GM12878 (cell line): Measurements from ENCODE around the gene TNIP2. TPM values are rescaled to one million over a fixed set of nuclear protein-coding genes. Genes with fewer than 3 reads are reported as not detected.
A peak's percentile ranks its signal among the peaks of the same experiment; 100 is the strongest.

Experiments used
- ATAC-seq: fragments of 200-7000 bp; cut with Tn5 transposase; 3 replicates; pipeline ENCODE4 v1.9.1; 2020; ENCODE audit warnings: mild to moderate bottlenecking, moderate library complexity
- BruUV-seq: library from RNA; stranded (reverse); fragments of 400-500 nt; replicated peaks from 2 replicates; lab custom pipeline; 2021; lab: Mats Ljungman, UMichigan
- CTCF ChIA-PET: fragments of 300-600 bp; sonication (Branson Sonifier 250); formaldehyde crosslinking; extraction: SDS; loops from one replicate; lab custom pipeline; 2021; ENCODE audit warnings: inconsistent platforms; lab: Yijun Ruan, JAX
- POLR2A ChIA-PET: fragments of 350-600 bp; formaldehyde crosslinking; extraction: SDS; loops from one replicate; lab custom pipeline; 2021; ENCODE audit warnings: inconsistent platforms; lab: Charles Lee
- RAD21 ChIA-PET: fragments of 300-600 bp; sonication (Branson Sonifier 250); formaldehyde crosslinking; loops from one replicate; lab custom pipeline; 2023; ENCODE audit warnings: antibody characterized with exemption; ENCODE audit not compliant: unreplicated experiment; lab: Charles Lee
- SMC1A ChIA-PET: fragments of 300-600 bp; sonication (Branson Sonifier 250); formaldehyde crosslinking; loops from one replicate; lab custom pipeline; 2023; ENCODE audit not compliant: unreplicated experiment, uncharacterized antibody; lab: Charles Lee
- DNase-seq: peaks from one replicate; pipeline ENCODE4 v3.0.0-alpha.2; 2011; ENCODE audit warnings: low read depth, low spot score
- FAIRE-seq: peaks from 3 replicates; lab custom pipeline; 2011; peaks lifted over from hg19 to GRCh38; lab: Jason Lieb, UNC
- H2AFZ ChIP-seq: 2 replicates; pipeline ENCODE4 v1.6.0; 2011; ENCODE audit warnings: low read depth, low read length, control low read depth; ENCODE audit not compliant: control insufficient read depth
- H3K27ac ChIP-seq: 2 replicates; pipeline ENCODE4 v1.5.1; 2011; ENCODE audit warnings: control low read depth; ENCODE audit not compliant: control insufficient read depth, insufficient read depth
- H3K27me3 ChIP-seq, 2 experiments: replicated peaks in 1 of 2; 2 replicates each; pipeline versions ENCODE4 v1.6.0 to v1.6.1; 2011; ENCODE audit warnings: low read length in 1 of 2; ENCODE audit not compliant: control insufficient read depth in 2 of 2, insufficient read depth in 2 of 2
- H3K36me3 ChIP-seq, 2 experiments: 2 replicates each; pipeline ENCODE4 v1.5.1; 2011; ENCODE audit warnings: low read length in 1 of 2; ENCODE audit not compliant: control insufficient read depth in 2 of 2, insufficient read depth in 2 of 2
- H3K4me1 ChIP-seq: 2 replicates; pipeline ENCODE4 v1.6.1; 2011; ENCODE audit warnings: mild to moderate bottlenecking, low read length, moderate library complexity, mixed read lengths; ENCODE audit not compliant: control insufficient read depth, insufficient read depth
- H3K4me2 ChIP-seq: 2 replicates; pipeline ENCODE4 v1.6.0; 2011; ENCODE audit warnings: control low read depth; ENCODE audit not compliant: control insufficient read depth, insufficient read depth
- H3K4me3 ChIP-seq: fragments of 200-600 bp; sonication (generic); 2 replicates; pipeline ENCODE4 v1.5.1; 2016
- H3K79me2 ChIP-seq: 2 replicates; pipeline ENCODE4 v1.6.0; 2011; ENCODE audit warnings: low read length; ENCODE audit not compliant: control insufficient read depth, insufficient read depth
- H3K9ac ChIP-seq: 2 replicates; pipeline ENCODE4 v1.8.0; 2011; ENCODE audit warnings: low read length, control low read depth, mixed read lengths; ENCODE audit not compliant: control insufficient read depth, insufficient read depth
- H3K9me3 ChIP-seq: replicated peaks from 3 replicates; pipeline ENCODE4 v1.5.1; 2011; ENCODE audit warnings: mild to moderate bottlenecking, low read length; ENCODE audit not compliant: control insufficient read depth, insufficient read depth
- H4K20me1 ChIP-seq: 2 replicates; pipeline ENCODE4 v1.6.0; 2011; ENCODE audit not compliant: control insufficient read depth, insufficient read depth
- BHLHE40 ChIP-seq, 2 experiments: fragments of 450-650 bp in 1 of 2; IDR thresholded peaks; 2 replicates each; pipeline ENCODE4 v1.6.1; 2011 to 2017; ENCODE audit warnings: low read depth in 2 of 2, borderline replicate concordance in 1 of 2, improper control_type of control experiment in 1 of 2, low read length in 1 of 2, mild to moderate bottlenecking in 1 of 2
- NKRF ChIP-seq: fragments of 450-650 bp; conservative IDR thresholded peaks from 2 replicates; pipeline ENCODE4 v1.6.1; 2017; ENCODE audit warnings: mild to moderate bottlenecking, moderate library complexity
- TAF1 ChIP-seq: IDR thresholded peaks from 2 replicates; pipeline ENCODE4 v1.6.1; 2011; ENCODE audit warnings: mild to moderate bottlenecking, low read depth, low read length, borderline replicate concordance
- ZNF217 ChIP-seq: fragments of 450-650 bp; IDR thresholded peaks from 2 replicates; pipeline ENCODE4 v1.6.1; 2017; ENCODE audit warnings: antibody characterized with exemption, mild to moderate bottlenecking
- WGBS: methylation state at CpG from one replicate; pipeline ENCODE4 v1.1.6; 2016; ENCODE audit warnings: low lambda C conversion rate; ENCODE audit not compliant: insufficient replicate concordance, insufficient coverage; ENCODE audit errors: missing lambda C conversion rate; 5-methylcytosine and 5-hydroxymethylcytosine counted together
- in situ Hi-C: fragments of 300-500 bp; cut with MboI; formaldehyde crosslinking; loops from 9 replicates; pipeline ENCODE4 v1.14.3; 2018; ENCODE audit warnings: mixed read lengths
- intact Hi-C: fragments of 100-400 bp; cut with micrococcal nuclease; formaldehyde crosslinking; loops from one replicate; pipeline ENCODE4 v1.14.2; 2022; ENCODE audit not compliant: unreplicated experiment
- polyA plus RNA-seq, 11 experiments: library from polyadenylated mRNA; depleted of rRNA in 4 of 11; unstranded in 6 of 11; stranded (reverse) in 5 of 11; fragments of >200 nt; fragmentation: Nextera tagmentation in 4 of 11; fragmentation: Illumina TruSeq in 1 of 11; extraction: Ambion mirVana in 4 of 11; extraction: Trizol in 1 of 11; gene quantifications; 1 replicate in 1 of 11; 2 replicates in 10 of 11; pipeline versions ENCODE4 v1.2.1 to v1.2.3, GENCODE V29; 2011 to 2016; ENCODE audit warnings: inconsistent platforms in 2 of 11, missing spikeins in 2 of 11, low read depth in 1 of 11
- total RNA-seq, 4 experiments: library from RNA; depleted of rRNA in 3 of 4; stranded (reverse); fragments of >200 nt in 3 of 4; fragmentation: Illumina TruSeq in 1 of 4; extraction: Trizol in 1 of 4; gene quantifications; 2 replicates each; pipeline versions ENCODE4 v1.2.1 to v1.2.3, GENCODE V29; 2013 to 2021
- TF ChIP-seq, protein P1 (sequence below): IDR thresholded peaks from 2 replicates; pipeline ENCODE4 v1.6.1; 2012; ENCODE audit warnings: low read length, inconsistent platforms
- TF ChIP-seq, protein P2 (sequence below): fragments of 150-350 bp; IDR thresholded peaks from 2 replicates; pipeline ENCODE4 v1.6.1; 2014; ENCODE audit warnings: mild to moderate bottlenecking, low read depth, low read length

TNIP2 gene
- total and polyA plus RNA-seq, 10 of the 15 experiments (the other 5 are each of a cell fraction or from before 2014, with no cell fraction given) = 1.4 to 64.9 (median 45.5) TPM

GRCh38 chr4:2794486-2795299 lies 38.6 kb upstream of the TNIP2 start:
- Histone ChIP-seq H3K9me3 (no peaks in the 10 kb centered on the region), H3K4me2 (peak overlapping the region; percentile 89), H3K4me1 (peaks cover 39% of the 10 kb centered on the region), H3K27me3 (no peaks in the 10 kb centered on the region), H3K27ac (no peak overlapping the region), H3K36me3 (no peaks in the 10 kb centered on the region), H4K20me1 (no peaks in the 10 kb centered on the region), H2AFZ (no peak overlapping the region), H3K79me2 (peaks cover 8% of the 10 kb centered on the region), H3K4me3 (no peak overlapping the region), H3K9ac (no peak overlapping the region)
- TF ChIP-seq, protein P1, sequence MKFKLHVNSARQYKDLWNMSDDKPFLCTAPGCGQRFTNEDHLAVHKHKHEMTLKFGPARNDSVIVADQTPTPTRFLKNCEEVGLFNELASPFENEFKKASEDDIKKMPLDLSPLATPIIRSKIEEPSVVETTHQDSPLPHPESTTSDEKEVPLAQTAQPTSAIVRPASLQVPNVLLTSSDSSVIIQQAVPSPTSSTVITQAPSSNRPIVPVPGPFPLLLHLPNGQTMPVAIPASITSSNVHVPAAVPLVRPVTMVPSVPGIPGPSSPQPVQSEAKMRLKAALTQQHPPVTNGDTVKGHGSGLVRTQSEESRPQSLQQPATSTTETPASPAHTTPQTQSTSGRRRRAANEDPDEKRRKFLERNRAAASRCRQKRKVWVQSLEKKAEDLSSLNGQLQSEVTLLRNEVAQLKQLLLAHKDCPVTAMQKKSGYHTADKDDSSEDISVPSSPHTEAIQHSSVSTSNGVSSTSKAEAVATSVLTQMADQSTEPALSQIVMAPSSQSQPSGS = no peak
- TF ChIP-seq NKRF = no peak
- no peak for TF ChIP-seq TAF1
- no peak for TF ChIP-seq ZNF217
- TF ChIP-seq, protein P2, sequence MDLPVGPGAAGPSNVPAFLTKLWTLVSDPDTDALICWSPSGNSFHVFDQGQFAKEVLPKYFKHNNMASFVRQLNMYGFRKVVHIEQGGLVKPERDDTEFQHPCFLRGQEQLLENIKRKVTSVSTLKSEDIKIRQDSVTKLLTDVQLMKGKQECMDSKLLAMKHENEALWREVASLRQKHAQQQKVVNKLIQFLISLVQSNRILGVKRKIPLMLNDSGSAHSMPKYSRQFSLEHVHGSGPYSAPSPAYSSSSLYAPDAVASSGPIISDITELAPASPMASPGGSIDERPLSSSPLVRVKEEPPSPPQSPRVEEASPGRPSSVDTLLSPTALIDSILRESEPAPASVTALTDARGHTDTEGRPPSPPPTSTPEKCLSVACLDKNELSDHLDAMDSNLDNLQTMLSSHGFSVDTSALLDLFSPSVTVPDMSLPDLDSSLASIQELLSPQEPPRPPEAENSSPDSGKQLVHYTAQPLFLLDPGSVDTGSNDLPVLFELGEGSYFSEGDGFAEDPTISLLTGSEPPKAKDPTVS = no peak
- 0 out of 4 replicates have a peak, but pooled peaks of 1 of the 2 experiments have one; percentile 5 for TF ChIP-seq BHLHE40 (IDR thresholded peaks at IDR 0.05; ENCODE audit: borderline replicate concordance in 1 of 2, low read depth in 2 of 2, low read length in 1 of 2)
- no peak for ATAC-seq
- 57% methylated on average over 11 of the region's 11 CpGs for WGBS
- ChIA-PET CTCF (no interaction called here), POLR2A (interaction anchor here (0.6 kb wide), 1 partner anchor 57 kb away, joined by 3 read pairs; no protein-coding TSS in a partner anchor), RAD21 (no interaction called here), SMC1A (no interaction called here)
- intact Hi-C loops = no loop called here
- BruUV-seq = no TSS peak
- no peak for DNase-seq
- in situ Hi-C loops = no loop called here
- no peak for FAIRE-seq
